ENCODE data around the gene IP6K2.

DNA sequence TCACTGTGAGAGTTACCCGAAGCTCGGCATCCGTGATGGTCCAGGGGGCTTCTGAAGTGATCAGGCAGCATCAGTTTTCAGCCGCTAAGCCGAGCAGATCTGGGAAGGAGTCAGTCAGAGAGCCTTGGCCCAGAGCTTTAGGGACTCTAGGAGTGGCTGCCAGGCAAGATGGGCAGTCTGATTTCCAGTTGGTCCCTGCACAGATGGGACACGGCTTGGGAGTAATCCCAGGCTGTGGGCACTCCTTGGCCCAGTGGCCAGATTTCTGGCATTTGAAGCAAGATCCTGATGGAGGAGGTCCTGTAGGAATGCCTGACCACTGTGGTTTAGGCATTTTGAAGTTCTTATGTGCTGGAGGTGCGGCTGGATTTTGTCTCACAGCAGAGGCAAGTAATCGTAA, 10.5 kb upstream of the IP6K2 start:
- TF ChIP-seq, protein P1, sequence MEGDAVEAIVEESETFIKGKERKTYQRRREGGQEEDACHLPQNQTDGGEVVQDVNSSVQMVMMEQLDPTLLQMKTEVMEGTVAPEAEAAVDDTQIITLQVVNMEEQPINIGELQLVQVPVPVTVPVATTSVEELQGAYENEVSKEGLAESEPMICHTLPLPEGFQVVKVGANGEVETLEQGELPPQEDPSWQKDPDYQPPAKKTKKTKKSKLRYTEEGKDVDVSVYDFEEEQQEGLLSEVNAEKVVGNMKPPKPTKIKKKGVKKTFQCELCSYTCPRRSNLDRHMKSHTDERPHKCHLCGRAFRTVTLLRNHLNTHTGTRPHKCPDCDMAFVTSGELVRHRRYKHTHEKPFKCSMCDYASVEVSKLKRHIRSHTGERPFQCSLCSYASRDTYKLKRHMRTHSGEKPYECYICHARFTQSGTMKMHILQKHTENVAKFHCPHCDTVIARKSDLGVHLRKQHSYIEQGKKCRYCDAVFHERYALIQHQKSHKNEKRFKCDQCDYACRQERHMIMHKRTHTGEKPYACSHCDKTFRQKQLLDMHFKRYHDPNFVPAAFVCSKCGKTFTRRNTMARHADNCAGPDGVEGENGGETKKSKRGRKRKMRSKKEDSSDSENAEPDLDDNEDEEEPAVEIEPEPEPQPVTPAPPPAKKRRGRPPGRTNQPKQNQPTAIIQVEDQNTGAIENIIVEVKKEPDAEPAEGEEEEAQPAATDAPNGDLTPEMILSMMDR (conservative IDR thresholded peaks at IDR 0.05) = no peak
- TF ChIP-seq ZFX (IDR thresholded peaks at IDR 0.05) = no peak

Measured in C4-2B (cell line).